PC-9 (cell line): Measurements from ENCODE around the gene UNC13D. TPM values are rescaled to one million over a fixed set of nuclear protein-coding genes. Genes with fewer than 3 reads are reported as not detected.

ENCODE experiments used
- BruUV-seq: library from RNA; stranded (reverse); fragments of 400-500 nt; replicated peaks from 2 replicates; lab custom pipeline; 2021; lab: Mats Ljungman, UMichigan
- CTCF ChIA-PET: fragments of 300-600 bp; sonication (Branson Sonifier 250); formaldehyde crosslinking; loops from one replicate; lab custom pipeline; 2022; ENCODE audit warnings: antibody characterized with exemption; lab: Charles Lee
- POLR2A ChIA-PET: fragments of 300-600 bp; sonication (Branson Sonifier 250); formaldehyde crosslinking; loops from one replicate; lab custom pipeline; 2022; ENCODE audit warnings: antibody characterized with exemption; ENCODE audit not compliant: unreplicated experiment; lab: Charles Lee
- DNase-seq, 2 experiments: peaks; one replicate each; pipeline versions ENCODE4 v3.0.0 to v3.0.0-alpha.2; 2015 to 2022; ENCODE audit warnings: mixed read lengths in 1 of 2
- H2AFZ ChIP-seq: fragments of 200-600 bp; sonication (generic); 2 replicates; pipeline ENCODE4 v1.8.1; 2017; ENCODE audit warnings: antibody characterized with exemption
- H3F3A ChIP-seq: fragments of 200-600 bp; sonication (generic); 2 replicates; pipeline ENCODE4 v1.8.1; 2017; ENCODE audit warnings: antibody characterized with exemption, mild to moderate bottlenecking, low read depth; ENCODE audit not compliant: insufficient read depth
- H3K27ac ChIP-seq: fragments of 200-600 bp; sonication (generic); 2 replicates; pipeline ENCODE4 v1.6.1; 2016; ENCODE audit warnings: mixed run types
- H3K27me3 ChIP-seq: fragments of 200-600 bp; sonication (generic); 2 replicates; pipeline ENCODE4 v1.6.1; 2016; ENCODE audit warnings: low read depth, mixed run types; ENCODE audit not compliant: insufficient read depth
- H3K36me3 ChIP-seq: fragments of 200-600 bp; sonication (generic); 2 replicates; pipeline ENCODE4 v1.6.1; 2016; ENCODE audit warnings: low read depth, mixed run types
- H3K4me1 ChIP-seq: fragments of 200-600 bp; sonication (generic); replicated peaks from 2 replicates; pipeline ENCODE4 v1.6.1; 2016; ENCODE audit warnings: mixed run types; ENCODE audit not compliant: insufficient read depth
- H3K4me2 ChIP-seq: fragments of 200-600 bp; sonication (generic); 2 replicates; pipeline ENCODE4 v1.6.1; 2017; ENCODE audit warnings: mixed run types
- H3K4me3 ChIP-seq: fragments of 200-600 bp; sonication (generic); 2 replicates; pipeline ENCODE4 v1.6.1; 2016; ENCODE audit warnings: mixed run types
- H3K79me2 ChIP-seq: fragments of 200-600 bp; sonication (generic); 2 replicates; pipeline ENCODE4 v1.6.1; 2017; ENCODE audit warnings: low read depth, mixed run types
- H3K9me2 ChIP-seq: fragments of 200-600 bp; sonication (generic); 2 replicates; pipeline ENCODE4 v1.8.1; 2017; ENCODE audit warnings: mild to moderate bottlenecking; ENCODE audit not compliant: insufficient read depth
- H3K9me3 ChIP-seq: fragments of 200-600 bp; sonication (generic); 2 replicates; pipeline ENCODE4 v1.8.1; 2016; ENCODE audit warnings: low read depth; ENCODE audit not compliant: insufficient read depth
- H4K20me1 ChIP-seq: fragments of 200-600 bp; sonication (generic); 2 replicates; pipeline ENCODE4 v1.8.1; 2017; ENCODE audit not compliant: insufficient read depth
- EZH2 ChIP-seq: fragments of 200-600 bp; sonication (generic); IDR thresholded peaks from 2 replicates; pipeline ENCODE4 v1.8.0; 2017; ENCODE audit warnings: antibody characterized with exemption, low read depth
- intact Hi-C: fragments of 100-400 bp; cut with micrococcal nuclease; formaldehyde crosslinking; loops from one replicate; pipeline ENCODE4 v1.10.0; 2022; ENCODE audit not compliant: unreplicated experiment
- total RNA-seq: library from RNA; stranded (reverse); gene quantifications from 2 replicates; pipeline ENCODE4 v1.2.3, GENCODE V29; 2021
- TF ChIP-seq, protein P1 (sequence below): fragments of 200-600 bp; sonication (generic); conservative IDR thresholded peaks from 2 replicates; pipeline ENCODE4 v1.6.1; 2017; ENCODE audit warnings: mixed run types, antibody characterized with exemption, mild to moderate bottlenecking, moderate library complexity

Gene UNC13D
- total RNA-seq, 1 experiment from 2014 or later: 94.4 TPM

DNA sequence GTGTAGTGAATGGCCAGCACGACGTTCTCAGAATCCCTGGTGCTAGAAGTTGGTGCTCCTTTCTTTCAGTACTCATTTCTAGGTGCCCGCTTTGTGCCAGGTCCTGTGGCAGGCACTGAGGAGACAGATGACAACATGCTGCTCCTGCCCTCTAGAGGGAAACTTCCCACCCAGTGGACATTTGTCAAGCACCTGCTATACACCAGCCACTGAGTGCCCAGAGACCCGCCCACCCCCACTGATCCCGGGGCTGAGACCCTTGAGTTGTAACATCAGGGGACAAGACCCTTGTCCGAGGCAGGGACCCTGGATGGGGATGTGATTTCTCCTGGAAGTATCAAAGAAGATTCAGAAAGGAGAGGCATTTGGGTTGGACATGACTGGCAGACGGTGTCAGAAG lies 25.1 kb downstream of the UNC13D start:
- Histone ChIP-seq H3K4me3 (no peak overlapping the region), H3K36me3 (peaks cover 10% of the 10 kb centered on the region), H3K9me3 (no peaks in the 10 kb centered on the region), H3K79me2 (no peaks in the 10 kb centered on the region), H3K4me2 (no peak overlapping the region), H4K20me1 (no peaks in the 10 kb centered on the region), H3K4me1 (peaks cover 10% of the 10 kb centered on the region), H3F3A (peaks cover 3% of the 10 kb centered on the region; the same call in 1 of the 2 replicates), H3K27ac (no peak overlapping the region), H2AFZ (no peak overlapping the region), H3K27me3 (no peaks in the 10 kb centered on the region), H3K9me2 (no peaks in the 10 kb centered on the region)
- no TSS peak for BruUV-seq
- ChIA-PET POLR2A (no interaction called here), CTCF (no interaction called here)
- intact Hi-C loops: loop anchor here (5.0 kb wide), 1 partner anchor 42 kb away; a partner anchor contains a TSS
- DNase-seq: no peak
- TF ChIP-seq, protein P1, sequence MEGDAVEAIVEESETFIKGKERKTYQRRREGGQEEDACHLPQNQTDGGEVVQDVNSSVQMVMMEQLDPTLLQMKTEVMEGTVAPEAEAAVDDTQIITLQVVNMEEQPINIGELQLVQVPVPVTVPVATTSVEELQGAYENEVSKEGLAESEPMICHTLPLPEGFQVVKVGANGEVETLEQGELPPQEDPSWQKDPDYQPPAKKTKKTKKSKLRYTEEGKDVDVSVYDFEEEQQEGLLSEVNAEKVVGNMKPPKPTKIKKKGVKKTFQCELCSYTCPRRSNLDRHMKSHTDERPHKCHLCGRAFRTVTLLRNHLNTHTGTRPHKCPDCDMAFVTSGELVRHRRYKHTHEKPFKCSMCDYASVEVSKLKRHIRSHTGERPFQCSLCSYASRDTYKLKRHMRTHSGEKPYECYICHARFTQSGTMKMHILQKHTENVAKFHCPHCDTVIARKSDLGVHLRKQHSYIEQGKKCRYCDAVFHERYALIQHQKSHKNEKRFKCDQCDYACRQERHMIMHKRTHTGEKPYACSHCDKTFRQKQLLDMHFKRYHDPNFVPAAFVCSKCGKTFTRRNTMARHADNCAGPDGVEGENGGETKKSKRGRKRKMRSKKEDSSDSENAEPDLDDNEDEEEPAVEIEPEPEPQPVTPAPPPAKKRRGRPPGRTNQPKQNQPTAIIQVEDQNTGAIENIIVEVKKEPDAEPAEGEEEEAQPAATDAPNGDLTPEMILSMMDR: no peak
- TF ChIP-seq EZH2: no peak

DNA sequence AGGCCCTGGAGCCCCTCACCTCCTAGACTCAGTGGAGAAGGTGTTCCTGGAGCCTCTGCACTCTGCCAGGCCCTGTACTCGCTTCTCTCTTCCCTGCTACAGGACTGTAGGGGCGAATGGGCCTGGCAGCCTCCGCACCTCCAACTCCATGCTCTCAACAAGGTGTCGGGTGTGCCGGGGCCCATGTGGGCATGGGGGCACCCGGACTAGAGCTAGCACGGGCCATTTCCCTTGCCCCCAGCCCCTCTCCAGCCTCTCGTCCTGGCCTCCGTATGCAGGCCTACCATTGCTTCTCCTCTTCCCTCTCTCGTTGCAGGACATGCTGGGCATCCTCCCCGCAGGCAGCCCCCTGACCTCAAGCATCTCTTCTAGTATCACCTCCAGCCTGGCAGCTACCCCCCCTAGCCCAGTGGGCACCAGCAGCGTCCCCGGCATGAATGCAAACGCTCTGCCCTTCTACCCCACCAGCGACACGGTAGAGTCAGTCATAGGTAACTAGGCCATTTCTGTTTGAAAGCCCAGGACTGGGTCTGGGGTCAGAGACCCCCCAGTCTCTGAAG lies 25.8 kb downstream of the UNC13D start:
- Histone ChIP-seq H3K79me2 (no peaks in the 10 kb centered on the region), H3F3A (peaks cover 3% of the 10 kb centered on the region; the same call in 1 of the 2 replicates), H3K4me3 (no peak overlapping the region), H3K4me2 (no peak overlapping the region), H4K20me1 (no peaks in the 10 kb centered on the region), H3K9me3 (no peaks in the 10 kb centered on the region), H3K36me3 (peaks cover 10% of the 10 kb centered on the region), H3K27ac (no peak overlapping the region), H3K4me1 (peaks cover 10% of the 10 kb centered on the region), H3K27me3 (no peaks in the 10 kb centered on the region), H2AFZ (no peak overlapping the region), H3K9me2 (no peaks in the 10 kb centered on the region)
- ChIA-PET CTCF (no interaction called here), POLR2A (interaction anchor here (0.6 kb wide), 1 partner anchor 38 kb away, joined by 5 read pairs; no protein-coding TSS in a partner anchor)
- no TSS peak for BruUV-seq
- DNase-seq: no peak
- intact Hi-C loops: loop anchor here (5.0 kb wide), 1 partner anchor 41 kb away; a partner anchor contains a TSS
- no peak for TF ChIP-seq EZH2
- TF ChIP-seq, protein P1: no peak

DNA sequence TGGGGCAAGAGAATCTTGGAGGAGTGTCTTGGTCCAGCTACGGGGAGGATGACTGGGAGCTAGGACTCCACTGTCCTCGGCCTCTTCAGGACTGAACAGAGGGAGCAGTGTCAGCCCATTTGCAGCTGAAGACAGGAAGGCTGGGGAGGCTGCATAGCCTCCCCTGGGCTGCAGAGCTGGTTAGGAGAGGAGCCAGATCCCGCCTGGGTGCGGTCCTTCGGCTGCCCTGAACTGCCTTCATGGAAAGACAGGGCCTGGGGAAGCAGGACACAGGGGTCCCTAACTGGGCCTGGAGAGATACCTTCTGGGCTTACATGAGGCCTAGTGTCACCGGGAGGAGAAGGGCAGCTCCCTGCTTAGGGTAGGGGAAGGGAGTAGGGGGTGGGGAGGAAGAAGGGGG lies 26.6 kb downstream of the UNC13D start:
- Histone ChIP-seq H3K9me3 (no peaks in the 10 kb centered on the region), H3K4me3 (no peak overlapping the region), H3K9me2 (no peaks in the 10 kb centered on the region), H2AFZ (no peak overlapping the region), H3F3A (peaks cover 3% of the 10 kb centered on the region; the same call in 1 of the 2 replicates), H3K27ac (no peak overlapping the region), H3K27me3 (no peaks in the 10 kb centered on the region), H3K79me2 (no peaks in the 10 kb centered on the region), H3K36me3 (peaks cover 10% of the 10 kb centered on the region), H3K4me2 (no peak overlapping the region), H3K4me1 (peaks cover 10% of the 10 kb centered on the region), H4K20me1 (no peaks in the 10 kb centered on the region)
- DNase-seq: no peak
- no peak for TF ChIP-seq EZH2
- TF ChIP-seq, protein P1: no peak
- intact Hi-C loops: loop anchor here (5.0 kb wide), 1 partner anchor 40 kb away; a partner anchor contains a TSS
- ChIA-PET CTCF (interaction anchor here (0.6 kb wide), 1 partner anchor 38 kb away, joined by 4 read pairs; the partner anchor contains the start of gene WBP2), POLR2A (no interaction called here)
- no TSS peak for BruUV-seq
